ENCODE data around the gene MFSD11. TPM values are rescaled to one million over a fixed set of nuclear protein-coding genes. Genes with fewer than 3 reads are reported as not detected.

Gene MFSD11
- total RNA-seq, 2 donors from 2014 or later = 49.7 to 52.3 TPM

DNA sequence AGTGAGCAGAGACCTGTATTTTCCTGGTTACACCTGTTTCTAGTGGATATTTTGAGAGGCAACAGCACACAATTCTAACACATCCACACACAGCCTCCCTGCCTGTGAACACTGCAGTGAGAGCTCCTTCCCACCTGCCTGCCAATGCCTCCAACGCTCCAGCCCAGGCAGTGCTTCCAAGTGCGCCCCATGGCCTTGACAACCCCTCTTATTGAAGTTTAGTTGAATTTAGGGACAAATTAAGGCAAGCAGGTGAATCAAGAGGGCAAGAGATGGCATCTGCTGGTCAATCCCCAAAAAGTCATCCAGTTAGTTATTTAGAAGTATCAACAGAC is 22.5 kb upstream of the MFSD11 start:
- no peak overlapping the region for H3K4me3 ChIP-seq
- H3K27ac ChIP-seq = peak overlapping the region in 1 of 2 donors; percentile 36
- no peak for ATAC-seq (ENCODE audit: insufficient number of reproducible peaks, low FRiP score, low read depth)
- TF ChIP-seq, protein P1, sequence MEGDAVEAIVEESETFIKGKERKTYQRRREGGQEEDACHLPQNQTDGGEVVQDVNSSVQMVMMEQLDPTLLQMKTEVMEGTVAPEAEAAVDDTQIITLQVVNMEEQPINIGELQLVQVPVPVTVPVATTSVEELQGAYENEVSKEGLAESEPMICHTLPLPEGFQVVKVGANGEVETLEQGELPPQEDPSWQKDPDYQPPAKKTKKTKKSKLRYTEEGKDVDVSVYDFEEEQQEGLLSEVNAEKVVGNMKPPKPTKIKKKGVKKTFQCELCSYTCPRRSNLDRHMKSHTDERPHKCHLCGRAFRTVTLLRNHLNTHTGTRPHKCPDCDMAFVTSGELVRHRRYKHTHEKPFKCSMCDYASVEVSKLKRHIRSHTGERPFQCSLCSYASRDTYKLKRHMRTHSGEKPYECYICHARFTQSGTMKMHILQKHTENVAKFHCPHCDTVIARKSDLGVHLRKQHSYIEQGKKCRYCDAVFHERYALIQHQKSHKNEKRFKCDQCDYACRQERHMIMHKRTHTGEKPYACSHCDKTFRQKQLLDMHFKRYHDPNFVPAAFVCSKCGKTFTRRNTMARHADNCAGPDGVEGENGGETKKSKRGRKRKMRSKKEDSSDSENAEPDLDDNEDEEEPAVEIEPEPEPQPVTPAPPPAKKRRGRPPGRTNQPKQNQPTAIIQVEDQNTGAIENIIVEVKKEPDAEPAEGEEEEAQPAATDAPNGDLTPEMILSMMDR (IDR thresholded peaks at IDR 0.05) = no peak
- DNase-seq (ENCODE audit: low spot score) = no peak
- no peaks in the 10 kb centered on the region for H3K9me3 ChIP-seq
- no peaks in the 10 kb centered on the region for H3K27me3 ChIP-seq (replicated peaks; ENCODE audit: insufficient read depth)
- peaks cover 6 to 47% of the 10 kb centered on the region in 2 donors for H3K4me1 ChIP-seq (ENCODE audit: control insufficient read depth in 1 of 2, low read depth in 2 of 2)
- H3K36me3 ChIP-seq = peaks cover 48% of the 10 kb centered on the region

DNA sequence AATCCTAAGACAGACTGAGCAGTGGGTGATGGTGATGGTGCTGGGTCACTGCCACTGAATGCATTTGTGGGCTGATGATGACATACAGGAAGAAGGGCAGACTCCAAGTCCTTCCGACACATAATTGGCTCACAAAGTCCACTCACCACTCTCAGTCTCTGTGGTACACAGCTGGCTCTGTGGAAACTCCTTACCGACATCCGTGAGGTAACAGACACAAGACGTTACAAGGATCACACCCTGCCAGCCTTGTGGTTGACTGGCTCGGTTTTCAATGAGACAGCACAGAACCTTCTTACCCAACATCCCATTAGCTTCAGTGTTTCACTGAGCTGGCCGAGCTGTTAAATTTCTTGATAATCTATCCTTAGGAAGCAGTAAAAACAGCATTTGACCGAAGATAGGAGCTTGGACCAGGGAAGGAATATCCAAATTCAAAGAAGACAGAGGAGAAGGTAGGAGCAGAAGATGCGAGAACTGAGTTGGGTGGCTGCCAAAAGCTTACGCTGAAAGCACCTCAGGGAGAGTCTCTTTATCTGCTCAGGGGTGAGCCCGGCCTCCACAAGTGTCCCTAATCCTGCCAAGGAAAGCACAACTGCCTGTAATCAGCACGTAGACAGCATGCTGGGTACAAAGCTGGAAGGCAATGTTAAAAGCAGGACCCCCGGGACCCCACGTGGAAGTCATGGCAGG is 21.6 kb upstream of the MFSD11 start:
- Histone ChIP-seq H3K4me3 (no peak overlapping the region), H3K9me3 (no peaks in the 10 kb centered on the region), H3K27ac (peak overlapping the region; percentile 50 to 53), H3K27me3 (replicated peaks; ENCODE audit: insufficient read depth) (no peaks in the 10 kb centered on the region), H3K36me3 (peaks cover 56% of the 10 kb centered on the region), H3K4me1 (ENCODE audit: control insufficient read depth in 1 of 2, low read depth in 2 of 2) (peaks cover 4 to 44% of the 10 kb centered on the region in 2 donors)
- DNase-seq (ENCODE audit: low spot score) (no peak), ATAC-seq (ENCODE audit: insufficient number of reproducible peaks, low FRiP score, low read depth) (peak; percentile 58)
- TF ChIP-seq, protein P1 (IDR thresholded peaks at IDR 0.05) = no peak

DNA sequence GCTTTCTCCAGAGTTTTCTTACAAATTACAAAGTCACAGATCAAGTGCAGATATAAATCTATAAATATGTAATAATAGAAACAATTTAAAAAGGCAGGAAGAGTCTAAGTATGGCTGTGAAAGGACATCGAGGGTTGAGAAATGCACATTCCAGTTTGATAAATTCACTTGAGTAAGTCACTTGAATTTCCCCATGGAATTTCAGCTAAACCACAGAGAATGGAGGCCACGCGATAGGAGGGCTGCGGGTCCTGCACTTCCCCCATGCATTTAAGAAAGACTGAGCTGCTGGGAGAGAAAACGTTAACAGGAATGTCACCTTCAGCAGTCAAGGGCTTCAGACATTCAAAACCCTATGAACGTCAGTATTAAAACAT is 21.1 kb upstream of the MFSD11 start:
- no peak overlapping the region for H3K4me3 ChIP-seq
- ATAC-seq (ENCODE audit: insufficient number of reproducible peaks, low FRiP score, low read depth) (no peak), DNase-seq (ENCODE audit: low spot score) (no peak)
- TF ChIP-seq, protein P1 (IDR thresholded peaks at IDR 0.05) = no peak
- peak overlapping the region; percentile 50 to 53 for H3K27ac ChIP-seq
- H3K27me3 ChIP-seq (replicated peaks; ENCODE audit: insufficient read depth) = no peaks in the 10 kb centered on the region
- H3K4me1 ChIP-seq (ENCODE audit: control insufficient read depth in 1 of 2, low read depth in 2 of 2) = peaks cover 0 to 40% of the 10 kb centered on the region in 2 donors
- no peaks in the 10 kb centered on the region for H3K9me3 ChIP-seq
- H3K36me3 ChIP-seq = peaks cover 61% of the 10 kb centered on the region

DNA sequence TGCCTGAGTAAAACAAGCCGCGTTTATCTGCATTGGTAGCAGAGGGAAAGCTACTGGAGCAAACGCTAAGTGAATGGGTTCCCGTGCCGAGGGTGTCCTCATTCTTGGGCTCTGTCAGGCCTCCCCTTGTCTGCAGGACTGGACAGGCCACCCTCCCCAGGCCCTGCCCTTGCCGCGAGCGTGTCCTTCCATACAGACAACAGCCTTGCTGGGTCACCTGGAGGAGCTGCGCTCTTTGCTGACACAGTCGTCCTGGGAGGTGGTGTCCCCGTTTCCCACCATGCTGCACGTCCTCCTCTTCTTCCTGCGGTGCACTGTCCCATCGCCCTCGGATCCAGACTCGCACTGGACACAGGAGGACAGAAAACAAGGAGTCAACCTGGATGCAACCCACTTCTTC is 19.4 kb upstream of the MFSD11 start:
- DNase-seq (ENCODE audit: low spot score) = no peak
- Histone ChIP-seq H3K4me1 (ENCODE audit: control insufficient read depth in 1 of 2, low read depth in 2 of 2) (peaks cover 3 to 47% of the 10 kb centered on the region in 2 donors), H3K27me3 (replicated peaks; ENCODE audit: insufficient read depth) (no peaks in the 10 kb centered on the region), H3K27ac (no peak overlapping the region), H3K9me3 (no peaks in the 10 kb centered on the region), H3K36me3 (peaks cover 73% of the 10 kb centered on the region), H3K4me3 (no peak overlapping the region)
- TF ChIP-seq, protein P1 (IDR thresholded peaks at IDR 0.05) = no peak
- ATAC-seq (ENCODE audit: insufficient number of reproducible peaks, low FRiP score, low read depth) = no peak

DNA sequence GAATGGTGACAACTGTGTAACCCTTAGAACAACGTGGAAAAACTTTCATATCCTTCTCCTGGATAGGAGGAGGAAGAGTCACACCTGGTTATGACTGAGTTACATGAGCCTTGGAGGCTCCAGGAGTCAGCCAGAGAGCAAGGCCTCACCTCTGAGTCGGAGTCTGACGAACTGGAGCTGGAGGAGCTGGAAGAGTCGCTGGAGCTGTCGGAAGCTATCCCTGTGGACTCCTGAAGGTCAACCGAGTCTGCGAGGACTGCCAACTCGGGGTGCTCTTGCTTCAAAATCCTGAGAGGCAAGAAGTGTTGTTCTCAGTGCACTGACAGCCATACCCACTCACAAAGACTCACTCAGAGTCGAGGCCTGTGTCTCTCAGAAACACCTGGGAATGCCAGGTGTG is 17.7 kb upstream of the MFSD11 start:
- ATAC-seq (ENCODE audit: insufficient number of reproducible peaks, low FRiP score, low read depth) = no peak
- TF ChIP-seq, protein P1 (IDR thresholded peaks at IDR 0.05) = no peak
- Histone ChIP-seq H3K27me3 (replicated peaks; ENCODE audit: insufficient read depth) (no peaks in the 10 kb centered on the region), H3K4me3 (no peak overlapping the region), H3K4me1 (ENCODE audit: control insufficient read depth in 1 of 2, low read depth in 2 of 2) (peaks cover 16 to 53% of the 10 kb centered on the region in 2 donors), H3K36me3 (peaks cover 67% of the 10 kb centered on the region), H3K9me3 (no peaks in the 10 kb centered on the region), H3K27ac (no peak overlapping the region)
- DNase-seq (ENCODE audit: low spot score) = no peak

Data from thoracic aorta (tissue), 2 donors.